Measurements from ENCODE around the gene NFATC3.
"Not testable (repeated sequence)": the region's sequence is repeated elsewhere in the genome, so short reads cannot be mapped to it uniquely, and the experiment has no call there.

Gene NFATC3

DNA sequence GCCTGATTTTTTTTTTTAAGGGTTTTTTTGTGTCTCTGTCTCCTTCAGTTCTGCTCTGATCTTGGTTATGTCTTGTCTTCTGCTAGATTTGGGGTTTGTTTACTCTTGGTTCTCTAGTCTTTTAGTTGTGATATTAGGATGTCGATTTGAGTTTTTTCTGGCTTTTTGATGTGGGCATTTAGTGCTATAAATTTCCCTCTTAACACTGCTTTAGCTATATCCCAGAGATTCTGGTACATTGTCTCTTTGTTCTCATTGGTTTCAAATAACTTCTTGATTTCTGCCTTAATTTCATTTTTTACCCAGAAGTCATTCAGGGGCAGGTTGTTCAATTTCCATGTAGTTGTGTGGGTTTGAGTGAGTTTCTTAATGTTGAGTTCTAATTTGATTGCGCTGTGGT is 25.4 kb downstream of the NFATC3 start:
- not testable (repeated sequence) for H3K9ac ChIP-seq (ENCODE audit: low read length); H3K4me3 ChIP-seq (ENCODE audit: low read depth, low read length, poor library complexity, severe bottlenecking); H4K20me1 ChIP-seq (ENCODE audit: insufficient read depth, low read length); H3F3A ChIP-seq (ENCODE audit: insufficient read depth, low read length); H3K36me3 ChIP-seq (ENCODE audit: insufficient read depth, low read length); H3K9me2 ChIP-seq (ENCODE audit: low read depth, low read length); H3K27me3 ChIP-seq (ENCODE audit: insufficient read depth, low read length); H3K4me2 ChIP-seq (ENCODE audit: low read length); H3K4me1 ChIP-seq (ENCODE audit: insufficient read depth, low read length, severe bottlenecking); H2AFZ ChIP-seq (ENCODE audit: low read length); H3K9me3 ChIP-seq (ENCODE audit: low read length); H3K27ac ChIP-seq (ENCODE audit: low read depth, low read length, poor library complexity, severe bottlenecking)
- H3K79me2 ChIP-seq (ENCODE audit: insufficient read depth, low read length): peaks cover 57% of the 10 kb centered on the region

DNA sequence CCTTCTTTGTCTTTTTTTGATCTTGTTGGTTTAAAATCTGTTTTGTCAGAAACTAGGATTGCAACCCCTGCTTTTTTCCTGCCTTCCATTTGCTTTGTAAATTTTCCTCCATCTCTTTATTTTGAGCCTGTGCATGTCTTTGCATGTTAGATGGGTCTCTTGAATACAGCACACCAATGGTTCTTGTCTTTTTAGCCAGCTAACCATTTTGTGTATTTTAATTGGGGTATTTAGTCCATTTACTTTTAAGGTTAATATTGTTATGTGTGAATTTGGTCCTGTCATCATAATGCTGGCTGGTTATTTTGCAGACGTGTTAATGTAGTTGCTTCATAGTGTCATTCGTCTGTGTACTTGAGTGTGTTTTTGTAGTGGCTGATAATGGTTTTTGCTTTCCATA is 26.2 kb downstream of the NFATC3 start:
- Histone ChIP-seq H3F3A (ENCODE audit: insufficient read depth, low read length) (no peaks in the 10 kb centered on the region), H3K36me3 (ENCODE audit: insufficient read depth, low read length) (no peaks in the 10 kb centered on the region; the same call in 1 of the 2 replicates), H3K9ac (ENCODE audit: low read length) (no peak overlapping the region), H3K9me3 (ENCODE audit: low read length) (0 out of 2 replicates have a peak, but pooled peaks cover 3% of the 10 kb centered on the region), H3K4me3 (ENCODE audit: low read depth, low read length, poor library complexity, severe bottlenecking) (no peak overlapping the region), H4K20me1 (ENCODE audit: insufficient read depth, low read length) (no peaks in the 10 kb centered on the region), H3K79me2 (ENCODE audit: insufficient read depth, low read length) (peaks cover 55% of the 10 kb centered on the region), H2AFZ (ENCODE audit: low read length) (no peak overlapping the region), H3K4me2 (ENCODE audit: low read length) (no peak overlapping the region), H3K27ac (ENCODE audit: low read depth, low read length, poor library complexity, severe bottlenecking) (no peak overlapping the region), H3K27me3 (ENCODE audit: insufficient read depth, low read length) (no peaks in the 10 kb centered on the region), H3K9me2 (ENCODE audit: low read depth, low read length) (no peaks in the 10 kb centered on the region), H3K4me1 (ENCODE audit: insufficient read depth, low read length, severe bottlenecking) (peaks cover 6% of the 10 kb centered on the region)
- TF ChIP-seq, protein P1, sequence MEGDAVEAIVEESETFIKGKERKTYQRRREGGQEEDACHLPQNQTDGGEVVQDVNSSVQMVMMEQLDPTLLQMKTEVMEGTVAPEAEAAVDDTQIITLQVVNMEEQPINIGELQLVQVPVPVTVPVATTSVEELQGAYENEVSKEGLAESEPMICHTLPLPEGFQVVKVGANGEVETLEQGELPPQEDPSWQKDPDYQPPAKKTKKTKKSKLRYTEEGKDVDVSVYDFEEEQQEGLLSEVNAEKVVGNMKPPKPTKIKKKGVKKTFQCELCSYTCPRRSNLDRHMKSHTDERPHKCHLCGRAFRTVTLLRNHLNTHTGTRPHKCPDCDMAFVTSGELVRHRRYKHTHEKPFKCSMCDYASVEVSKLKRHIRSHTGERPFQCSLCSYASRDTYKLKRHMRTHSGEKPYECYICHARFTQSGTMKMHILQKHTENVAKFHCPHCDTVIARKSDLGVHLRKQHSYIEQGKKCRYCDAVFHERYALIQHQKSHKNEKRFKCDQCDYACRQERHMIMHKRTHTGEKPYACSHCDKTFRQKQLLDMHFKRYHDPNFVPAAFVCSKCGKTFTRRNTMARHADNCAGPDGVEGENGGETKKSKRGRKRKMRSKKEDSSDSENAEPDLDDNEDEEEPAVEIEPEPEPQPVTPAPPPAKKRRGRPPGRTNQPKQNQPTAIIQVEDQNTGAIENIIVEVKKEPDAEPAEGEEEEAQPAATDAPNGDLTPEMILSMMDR (IDR thresholded peaks at IDR 0.05; ENCODE audit: low read length): no peak
- no peak for TF ChIP-seq EZH2 (IDR thresholded peaks at IDR 0.05; ENCODE audit: borderline replicate concordance, low read length)

DNA sequence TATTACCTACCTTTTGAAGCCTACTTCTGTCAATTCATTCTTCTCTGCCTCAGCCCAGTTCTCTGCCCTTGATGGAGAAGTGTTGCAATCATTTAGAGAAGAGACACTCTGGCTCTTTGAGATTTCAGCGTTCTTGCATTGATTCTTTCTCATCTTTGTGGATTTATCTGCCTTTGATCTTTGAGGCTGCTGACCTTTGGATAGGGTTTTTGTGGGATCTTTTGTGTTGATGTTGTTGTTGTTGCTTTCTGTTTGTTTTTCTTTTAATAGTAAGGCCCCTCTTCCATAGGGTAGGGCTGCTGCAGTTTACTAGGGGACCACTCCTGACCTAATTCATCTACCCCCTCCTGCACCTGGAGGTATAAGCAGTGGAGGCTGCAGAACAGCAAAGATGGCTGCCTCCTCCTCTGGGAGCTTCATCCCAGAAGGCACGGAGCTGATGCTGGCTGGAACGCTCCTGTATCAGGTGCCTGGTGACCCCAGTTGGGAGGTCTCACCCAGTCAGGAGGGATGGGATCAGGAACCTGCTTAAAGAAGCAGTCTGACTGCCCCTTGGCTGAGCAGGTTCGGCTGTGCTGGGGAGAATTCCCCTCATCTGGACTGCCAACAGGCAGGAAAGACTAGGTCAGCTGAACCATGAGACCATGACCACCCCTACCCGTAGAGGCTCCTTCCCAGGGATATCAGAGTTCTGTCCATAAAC is 28.0 kb downstream of the NFATC3 start:
- H3K4me1 ChIP-seq (ENCODE audit: insufficient read depth, low read length, severe bottlenecking): peaks cover 15% of the 10 kb centered on the region
- no peak overlapping the region for H3K4me2 ChIP-seq (ENCODE audit: low read length)
- 0 out of 2 replicates have a peak, but pooled peaks cover 3% of the 10 kb centered on the region for H3K9me3 ChIP-seq (ENCODE audit: low read length)
- H3K9me2 ChIP-seq (ENCODE audit: low read depth, low read length): no peaks in the 10 kb centered on the region
- H3K9ac ChIP-seq (ENCODE audit: low read length): no peak overlapping the region
- no peaks in the 10 kb centered on the region for H4K20me1 ChIP-seq (ENCODE audit: insufficient read depth, low read length)
- peaks cover 55% of the 10 kb centered on the region for H3K79me2 ChIP-seq (ENCODE audit: insufficient read depth, low read length)
- H3K27ac ChIP-seq (ENCODE audit: low read depth, low read length, poor library complexity, severe bottlenecking): no peak overlapping the region
- no peaks in the 10 kb centered on the region for H3K36me3 ChIP-seq (ENCODE audit: insufficient read depth, low read length)
- no peak for TF ChIP-seq EZH2 (IDR thresholded peaks at IDR 0.05; ENCODE audit: borderline replicate concordance, low read length)
- TF ChIP-seq, protein P1 (IDR thresholded peaks at IDR 0.05; ENCODE audit: low read length): no peak
- no peak overlapping the region for H2AFZ ChIP-seq (ENCODE audit: low read length)
- no peak overlapping the region for H3K4me3 ChIP-seq (ENCODE audit: low read depth, low read length, poor library complexity, severe bottlenecking)
- no peaks in the 10 kb centered on the region for H3K27me3 ChIP-seq (ENCODE audit: insufficient read depth, low read length)
- H3F3A ChIP-seq (ENCODE audit: insufficient read depth, low read length): no peaks in the 10 kb centered on the region

DNA sequence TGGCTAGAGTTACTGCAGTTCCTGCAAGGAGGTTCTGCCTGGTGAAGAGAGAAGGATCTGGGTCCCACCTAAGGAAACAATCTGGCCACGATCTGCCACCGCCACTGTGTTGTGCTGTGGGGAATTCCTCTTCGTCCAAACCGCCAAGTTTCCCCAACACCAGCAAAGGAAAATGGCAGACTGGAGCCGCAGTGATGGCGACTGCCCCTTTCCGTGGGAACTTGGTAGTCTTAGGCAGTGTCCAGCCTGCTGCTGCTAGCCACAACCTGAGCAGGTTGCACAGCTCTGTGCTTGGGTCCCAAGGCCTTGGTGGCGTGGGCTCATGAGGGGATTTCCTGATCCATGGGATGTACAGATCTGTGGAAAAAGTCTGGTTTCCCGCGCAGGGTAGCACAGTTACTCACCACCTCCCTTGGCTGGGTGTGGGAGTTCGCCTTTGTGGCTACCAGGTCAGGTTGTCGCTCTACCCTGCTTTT is 28.6 kb downstream of the NFATC3 start:
- Histone ChIP-seq H3F3A (ENCODE audit: insufficient read depth, low read length) (no peaks in the 10 kb centered on the region), H3K9me3 (ENCODE audit: low read length) (0 out of 2 replicates have a peak, but pooled peaks cover under 1% of the 10 kb centered on the region), H3K9me2 (ENCODE audit: low read depth, low read length) (no peaks in the 10 kb centered on the region), H3K79me2 (ENCODE audit: insufficient read depth, low read length) (peaks cover 55% of the 10 kb centered on the region), H3K27me3 (ENCODE audit: insufficient read depth, low read length) (no peaks in the 10 kb centered on the region), H3K4me2 (ENCODE audit: low read length) (no peak overlapping the region), H4K20me1 (ENCODE audit: insufficient read depth, low read length) (no peaks in the 10 kb centered on the region), H3K4me3 (ENCODE audit: low read depth, low read length, poor library complexity, severe bottlenecking) (no peak overlapping the region), H3K4me1 (ENCODE audit: insufficient read depth, low read length, severe bottlenecking) (peaks cover 21% of the 10 kb centered on the region), H3K36me3 (ENCODE audit: insufficient read depth, low read length) (no peaks in the 10 kb centered on the region), H3K27ac (ENCODE audit: low read depth, low read length, poor library complexity, severe bottlenecking) (no peak overlapping the region), H3K9ac (ENCODE audit: low read length) (no peak overlapping the region), H2AFZ (ENCODE audit: low read length) (no peak overlapping the region)
- TF ChIP-seq, protein P1 (IDR thresholded peaks at IDR 0.05; ENCODE audit: low read length): no peak
- no peak for TF ChIP-seq EZH2 (IDR thresholded peaks at IDR 0.05; ENCODE audit: borderline replicate concordance, low read length)

DNA sequence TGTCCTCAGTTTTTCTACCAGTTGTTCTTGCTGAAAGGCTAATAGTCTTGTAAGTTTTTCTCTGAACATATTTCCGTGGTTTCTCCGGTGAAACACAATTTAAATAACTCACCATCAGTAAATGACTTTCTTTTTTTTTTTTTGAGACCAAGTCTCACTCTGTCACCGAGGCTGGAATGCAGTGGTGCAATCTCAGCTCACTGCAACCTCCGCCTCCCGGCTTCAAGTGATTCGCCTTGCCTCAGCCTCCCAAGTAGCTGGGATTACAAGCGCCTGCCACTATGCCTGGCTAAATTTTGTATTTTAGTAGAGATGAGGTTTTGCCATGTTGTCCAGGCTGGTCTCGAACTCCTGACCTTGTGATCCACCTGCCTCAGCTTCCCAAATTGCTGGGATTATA is 29.8 kb downstream of the NFATC3 start:
- H3K79me2 ChIP-seq (ENCODE audit: insufficient read depth, low read length): peaks cover 52% of the 10 kb centered on the region
- H3K27ac ChIP-seq (ENCODE audit: low read depth, low read length, poor library complexity, severe bottlenecking); H3K4me3 ChIP-seq (ENCODE audit: low read depth, low read length, poor library complexity, severe bottlenecking); H2AFZ ChIP-seq (ENCODE audit: low read length); H3K9me2 ChIP-seq (ENCODE audit: low read depth, low read length); H3F3A ChIP-seq (ENCODE audit: insufficient read depth, low read length); H3K4me2 ChIP-seq (ENCODE audit: low read length); H4K20me1 ChIP-seq (ENCODE audit: insufficient read depth, low read length); H3K27me3 ChIP-seq (ENCODE audit: insufficient read depth, low read length); H3K9me3 ChIP-seq (ENCODE audit: low read length); H3K9ac ChIP-seq (ENCODE audit: low read length); H3K36me3 ChIP-seq (ENCODE audit: insufficient read depth, low read length): not testable (repeated sequence)
- peaks cover 32% of the 10 kb centered on the region for H3K4me1 ChIP-seq (ENCODE audit: insufficient read depth, low read length, severe bottlenecking)
